Natural killer cell (primary cell): ENCODE measurements around the gene SLC39A1. TPM values are rescaled to one million over a fixed set of nuclear protein-coding genes. Genes with fewer than 3 reads are reported as not detected.
A peak's percentile ranks its signal among the peaks of the same experiment; 100 is the strongest.

ENCODE experiments used
- ATAC-seq, 3 donors: fragments of 150-1000 bp in 2 of 3; fragments of 200-7000 bp in 1 of 3; cut with Tn5 transposase; 1 replicate in 1 of 3; 2 replicates in 2 of 3; pipeline ENCODE4 v1.10.0; 2021; ENCODE audit warnings: mild to moderate bottlenecking in 2 of 3, moderate library complexity in 2 of 3
- DNase-seq, 2 donors: peaks; one replicate each; pipeline versions ENCODE4 v3.0.0 to v3.0.0-alpha.2; 2013 to 2021; ENCODE audit warnings: mixed read lengths in 1 of 2
- H3K27ac ChIP-seq: one replicate; pipeline ENCODE4 v1.5.1; 2013; ENCODE audit warnings: mild to moderate bottlenecking, low read length
- H3K27me3 ChIP-seq: one replicate; pipeline ENCODE4 v1.6.1; 2013; ENCODE audit warnings: low read length; ENCODE audit not compliant: control insufficient read depth, insufficient read depth
- H3K36me3 ChIP-seq: one replicate; pipeline ENCODE4 v1.6.1; 2013; ENCODE audit warnings: low read length; ENCODE audit not compliant: control insufficient read depth, insufficient read depth
- H3K4me1 ChIP-seq: one replicate; pipeline ENCODE4 v1.6.1; 2013; ENCODE audit warnings: low read length; ENCODE audit not compliant: control insufficient read depth, insufficient read depth
- H3K4me3 ChIP-seq: one replicate; pipeline ENCODE4 v1.5.1; 2013; ENCODE audit warnings: low read length
- H3K9me3 ChIP-seq: one replicate; pipeline ENCODE4 v1.6.1; 2013; ENCODE audit warnings: low read length; ENCODE audit not compliant: control insufficient read depth, insufficient read depth
- H3K27ac Mint-ChIP-seq, 2 donors: one replicate each; pipeline ENCODE4 v1.8.0; 2022; ENCODE audit warnings: mild to moderate bottlenecking in 2 of 2, mixed read lengths in 2 of 2, moderate library complexity in 1 of 2
- H3K27me3 Mint-ChIP-seq, 2 donors: one replicate each; pipeline ENCODE4 v1.8.0; 2022; ENCODE audit warnings: low read depth in 2 of 2, mixed read lengths in 2 of 2
- H3K36me3 Mint-ChIP-seq: one replicate; pipeline ENCODE4 v1.8.0; 2022; ENCODE audit warnings: mixed read lengths
- H3K4me1 Mint-ChIP-seq, 2 donors: one replicate each; pipeline ENCODE4 v1.8.0; 2022; ENCODE audit warnings: mixed read lengths in 2 of 2
- H3K4me3 Mint-ChIP-seq: one replicate; pipeline ENCODE4 v1.8.0; 2022; ENCODE audit warnings: mild to moderate bottlenecking, moderate library complexity, mixed read lengths
- H3K9me3 Mint-ChIP-seq, 2 donors: one replicate each; pipeline ENCODE4 v1.8.0; 2022; ENCODE audit warnings: mixed read lengths in 2 of 2
- CTCF ChIP-seq: fragments of 200-600 bp; IDR thresholded peaks from one replicate; pipeline ENCODE4 v1.8.0; 2022; ENCODE audit warnings: antibody characterized with exemption
- WGBS: methylation state at CpG from one replicate; pipeline ENCODE4 v1.1.7; 2013; ENCODE audit warnings: missing lambda C conversion rate; ENCODE audit not compliant: insufficient coverage; 5-methylcytosine and 5-hydroxymethylcytosine counted together
- intact Hi-C: fragments of 100-400 bp; cut with micrococcal nuclease; formaldehyde crosslinking; loops from one replicate; pipeline ENCODE4 v1.14.2; 2022
- total RNA-seq, 4 donors: library from RNA; stranded (reverse); fragments of 120-200 nt in 1 of 4; gene quantifications; one replicate each; pipeline versions ENCODE4 v1.2.3 to v1.2.4, GENCODE V29; 2013 to 2022

Gene SLC39A1
- total RNA-seq, 3 donors from 2014 or later (not counting 1 experiment from before 2014, with no cell fraction given) = 20.7 to 21.5 (median 21.2) TPM

GRCh38 chr1:153953859-153954365 lies 9.4 kb downstream of the SLC39A1 start:
- Mint-ChIP-seq H3K4me3 (no peak overlapping the region), H3K9me3 (no peaks in the 10 kb centered on the region), H3K36me3 (peaks cover 13% of the 10 kb centered on the region), H3K4me1 (peaks cover 42 to 45% of the 10 kb centered on the region in 2 donors), H3K27ac (peak overlapping the region; percentile 12 to 81), H3K27me3 (no peaks in the 10 kb centered on the region)
- ATAC-seq (no peak), DNase-seq (no peak)
- TF ChIP-seq CTCF = no peak
- Histone ChIP-seq H3K9me3 (no peaks in the 10 kb centered on the region), H3K27ac (no peak overlapping the region), H3K4me3 (no peak overlapping the region), H3K27me3 (no peaks in the 10 kb centered on the region), H3K36me3 (peaks cover 52% of the 10 kb centered on the region), H3K4me1 (peaks cover 37% of the 10 kb centered on the region)
- WGBS = 94% methylated on average over 3 of the region's 4 CpGs
- intact Hi-C loops = no loop called here

GRCh38 chr1:153951801-153952200 lies 11.5 kb downstream of the SLC39A1 start:
- Histone ChIP-seq H3K9me3 (no peaks in the 10 kb centered on the region), H3K36me3 (peaks cover 68% of the 10 kb centered on the region), H3K27ac (no peak overlapping the region), H3K4me3 (no peak overlapping the region), H3K27me3 (no peaks in the 10 kb centered on the region), H3K4me1 (peaks cover 31% of the 10 kb centered on the region)
- H3K27ac Mint-ChIP-seq = no peak overlapping the region
- ATAC-seq (no peak), DNase-seq (no peak)
- H3K36me3 Mint-ChIP-seq = peaks cover 13% of the 10 kb centered on the region
- WGBS = 93% methylated on average over 2 of the region's 2 CpGs
- H3K4me3 Mint-ChIP-seq = no peak overlapping the region
- no peak for TF ChIP-seq CTCF
- no peaks in the 10 kb centered on the region for H3K9me3 Mint-ChIP-seq
- no peaks in the 10 kb centered on the region for H3K27me3 Mint-ChIP-seq
- intact Hi-C loops = no loop called here
- peaks cover 29 to 30% of the 10 kb centered on the region in 2 donors for H3K4me1 Mint-ChIP-seq

- Mint-ChIP-seq H3K36me3 (peaks cover 13% of the 10 kb centered on the region), H3K4me1 (peaks cover 26 to 27% of the 10 kb centered on the region in 2 donors), H3K9me3 (no peaks in the 10 kb centered on the region), H3K4me3 (no peak overlapping the region), H3K27ac (no peak overlapping the region), H3K27me3 (no peaks in the 10 kb centered on the region)
- DNase-seq (no peak), ATAC-seq (no peak)
- 95% methylated on average over 11 of the region's 11 CpGs for WGBS
- Histone ChIP-seq H3K27me3 (no peaks in the 10 kb centered on the region), H3K4me1 (peaks cover 28% of the 10 kb centered on the region), H3K36me3 (peaks cover 68% of the 10 kb centered on the region), H3K4me3 (no peak overlapping the region), H3K27ac (no peak overlapping the region), H3K9me3 (no peaks in the 10 kb centered on the region)
- no peak for TF ChIP-seq CTCF
- intact Hi-C loops = no loop called here
Observed at GRCh38 chr1:153951183-153951582, 12.2 kb downstream of the SLC39A1 start.
